ENCODE measurements around the gene GOSR1.
"Not testable (repeated sequence)": the region's sequence is repeated elsewhere in the genome, so short reads cannot be mapped to it uniquely, and the experiment has no call there.

The GOSR1 gene

DNA sequence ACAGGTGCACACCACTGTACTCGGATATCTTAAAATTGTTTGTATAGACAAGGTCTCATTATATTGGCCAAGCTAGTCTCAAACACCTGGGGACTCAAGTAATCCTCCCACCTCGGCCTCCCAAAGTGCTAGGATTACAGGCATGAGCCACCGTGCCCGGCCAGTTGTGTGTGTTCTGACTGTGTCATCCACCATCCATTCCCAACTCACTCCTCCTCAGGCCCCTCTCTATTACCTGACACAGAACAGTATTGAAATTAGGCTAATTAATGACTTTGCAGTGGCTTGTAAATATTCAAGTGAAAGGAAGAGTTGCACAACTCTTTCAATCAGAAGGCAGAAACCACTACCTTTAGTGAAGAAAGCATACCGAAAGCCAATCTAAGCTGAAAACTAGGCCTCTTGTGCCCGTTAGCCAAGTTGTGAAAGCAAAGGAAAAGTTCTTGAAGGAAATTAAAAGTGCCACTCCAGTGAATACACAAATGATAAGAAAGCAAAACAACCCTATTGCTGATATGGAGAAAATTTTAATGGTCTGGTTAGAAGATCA is 28.7 kb downstream of the GOSR1 start:
- DNase-seq (ENCODE audit: low read depth), result no peak

DNA sequence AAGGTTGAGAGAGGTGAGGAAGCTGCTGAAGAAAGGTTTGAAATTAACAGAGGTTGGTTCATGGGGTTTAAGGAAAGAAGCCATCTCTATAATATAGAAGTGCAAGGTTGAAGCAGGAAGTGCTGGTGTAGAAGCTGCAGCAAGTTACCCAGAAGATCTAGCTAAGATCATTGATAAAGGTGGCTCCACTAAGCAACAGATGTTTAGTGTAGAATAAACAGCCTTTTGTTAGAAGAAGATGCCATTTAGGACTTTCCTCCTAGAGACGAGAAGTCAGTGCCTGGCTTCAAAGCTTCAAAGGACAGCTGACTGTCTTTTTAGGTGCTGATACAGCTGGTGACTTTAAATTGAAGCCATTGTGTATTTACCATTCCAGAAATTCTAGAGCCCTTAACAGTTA is 29.3 kb downstream of the GOSR1 start:
- DNase-seq (ENCODE audit: low read depth), result no peak

DNA sequence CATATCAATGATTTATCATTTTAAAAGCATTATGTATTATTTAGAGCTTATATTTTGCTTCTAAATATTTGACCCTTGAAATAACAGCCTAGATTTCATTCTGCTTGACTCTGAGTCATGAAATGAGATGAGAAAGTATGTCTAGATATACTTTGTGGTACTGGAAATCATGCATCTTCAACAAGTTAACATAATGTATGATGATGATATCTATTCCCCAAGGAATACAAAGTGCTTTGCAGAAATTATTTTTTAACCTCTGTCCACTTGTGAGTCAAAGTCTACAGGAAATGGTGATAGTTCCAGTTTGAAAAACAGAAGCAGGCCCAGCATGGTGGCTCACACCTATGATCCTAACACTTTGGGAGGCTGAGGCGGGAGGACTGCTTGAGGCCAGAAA is 36.1 kb downstream of the GOSR1 start:
- DNase-seq (ENCODE audit: low read depth), result no peak

DNA sequence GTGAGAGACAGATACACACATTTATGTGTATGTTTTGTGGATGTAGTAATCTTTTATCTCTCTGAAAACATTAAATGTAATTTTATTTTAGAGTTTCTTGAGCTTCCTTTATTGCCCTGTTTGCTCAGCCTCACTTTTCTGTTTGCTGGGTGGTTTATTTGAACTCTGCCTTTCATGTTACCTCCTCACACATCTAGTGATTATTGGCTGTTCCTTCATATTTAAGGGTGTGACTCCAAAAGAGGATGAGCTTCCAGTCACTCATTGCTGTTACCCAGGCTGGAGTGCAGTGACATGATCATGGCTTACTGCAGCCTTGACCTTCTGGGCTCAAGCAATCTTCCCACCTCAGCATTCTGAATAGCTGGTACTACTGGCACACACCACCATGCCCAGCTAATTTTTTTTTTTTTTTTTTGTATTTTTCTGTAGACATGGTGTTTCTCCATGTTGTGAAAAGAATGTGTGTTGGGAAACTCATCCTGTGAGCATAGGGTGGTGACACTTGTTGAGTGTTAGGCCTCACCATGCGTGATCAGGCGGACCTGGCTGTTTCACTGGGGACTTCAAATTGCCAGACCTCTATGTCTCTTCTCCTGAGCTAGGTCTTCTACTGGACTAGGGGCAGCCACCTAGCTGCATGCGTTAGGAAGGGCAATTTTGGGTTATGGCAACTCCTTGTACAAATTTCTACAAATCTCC is 37.8 kb downstream of the GOSR1 start:
- no peak for DNase-seq (ENCODE audit: low read depth)

DNA sequence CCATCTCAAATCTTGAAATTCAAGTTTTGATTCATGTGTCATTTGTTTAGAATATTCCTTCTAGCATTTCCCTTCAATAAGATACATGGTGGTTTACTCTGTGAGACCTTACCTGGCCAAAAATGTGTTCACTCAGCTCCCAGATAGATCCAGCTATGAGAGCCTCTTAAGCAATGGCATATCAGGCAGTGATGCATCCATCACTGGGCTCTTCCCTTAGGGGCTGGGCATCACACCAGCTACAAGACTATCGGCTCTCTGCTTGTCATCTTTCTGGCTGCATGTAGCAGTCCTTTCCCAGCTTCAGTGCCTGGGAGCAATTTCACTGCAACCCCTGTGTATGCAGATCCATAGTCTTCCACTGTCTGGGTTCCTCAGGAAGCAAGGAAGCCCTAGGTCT is 40.6 kb downstream of the GOSR1 start:
- DNase-seq (ENCODE audit: low read depth), result no peak

DNA sequence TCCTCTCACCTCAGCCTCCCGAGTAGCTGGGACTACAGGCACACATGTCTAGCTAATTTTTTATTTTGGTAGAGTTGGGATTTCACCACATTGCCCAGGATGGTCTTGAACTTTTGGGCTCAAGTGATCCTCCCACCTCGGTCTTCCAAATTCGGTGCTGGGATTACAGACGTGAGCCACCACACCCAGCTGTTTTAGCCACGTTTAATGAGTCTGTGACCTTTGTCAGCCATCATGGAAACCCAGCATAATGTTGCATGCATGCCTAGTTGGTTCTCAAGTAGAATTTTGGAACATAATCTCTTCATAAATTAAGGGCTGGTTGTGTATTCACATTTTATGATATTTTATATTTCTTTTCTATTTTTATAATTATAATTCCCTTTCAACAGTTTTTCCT is 42.0 kb downstream of the GOSR1 start:
- DNase-seq (ENCODE audit: low read depth), result no peak

DNA sequence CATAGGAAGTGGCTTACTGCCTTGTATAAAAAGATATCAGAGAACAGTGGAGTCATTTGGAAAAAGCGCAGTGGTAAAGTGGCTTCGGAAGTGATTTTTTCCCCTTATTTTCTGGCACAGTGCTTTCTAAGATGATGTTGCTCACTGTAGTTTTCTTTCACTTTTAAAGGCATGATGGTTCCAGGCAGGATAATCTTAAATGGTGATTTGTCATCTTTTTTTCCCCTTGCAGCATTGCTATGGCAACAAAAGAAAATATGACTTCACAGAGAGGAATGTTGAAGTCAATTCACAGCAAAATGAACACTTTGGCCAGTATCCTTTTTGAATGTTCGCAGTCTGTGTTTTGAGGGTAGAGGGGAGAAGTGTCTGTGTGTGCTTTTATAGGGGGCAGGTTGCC is 42.5 kb downstream of the GOSR1 start:
- no peak for DNase-seq (ENCODE audit: low read depth)

DNA sequence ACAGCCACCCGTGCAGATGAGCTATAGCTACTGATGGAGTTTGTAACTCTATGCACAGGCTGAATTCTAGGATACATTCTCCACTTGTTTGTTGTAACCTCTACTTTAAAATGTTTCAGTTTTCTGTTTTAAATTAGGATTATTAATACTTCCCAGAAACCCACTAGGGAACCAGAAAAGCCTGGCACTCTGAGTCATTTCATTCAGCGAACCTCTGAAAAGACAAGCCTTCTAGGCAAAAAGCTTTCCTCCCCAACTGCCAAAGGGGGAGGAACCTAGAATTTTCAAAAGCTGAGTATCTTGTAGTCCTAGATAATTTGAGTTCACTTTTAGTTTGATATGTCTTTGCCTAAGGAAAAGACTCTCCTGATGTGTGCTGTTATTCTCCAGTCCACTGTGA is 43.2 kb downstream of the GOSR1 start:
- DNase-seq (ENCODE audit: low read depth), result no peak

DNA sequence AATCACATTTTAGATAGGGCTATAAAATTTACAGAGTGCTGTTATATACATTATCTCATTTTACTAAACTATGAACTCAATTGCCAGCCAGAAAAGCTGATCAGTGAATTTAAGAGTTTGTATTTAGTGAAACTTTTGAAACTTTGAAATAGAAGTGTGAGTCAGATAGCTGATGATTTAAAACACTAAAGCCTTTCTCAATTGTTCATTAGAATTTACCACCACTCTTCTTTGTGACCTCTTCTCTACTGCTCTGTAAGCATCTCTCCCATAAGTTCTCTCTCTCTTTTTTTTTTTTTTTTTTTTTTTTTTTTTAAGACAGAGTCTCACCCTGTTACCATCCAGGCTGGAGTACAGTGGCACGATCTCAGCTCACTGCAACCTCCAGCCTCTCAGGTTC is 43.7 kb downstream of the GOSR1 start:
- DNase-seq (ENCODE audit: low read depth), result no peak

DNA sequence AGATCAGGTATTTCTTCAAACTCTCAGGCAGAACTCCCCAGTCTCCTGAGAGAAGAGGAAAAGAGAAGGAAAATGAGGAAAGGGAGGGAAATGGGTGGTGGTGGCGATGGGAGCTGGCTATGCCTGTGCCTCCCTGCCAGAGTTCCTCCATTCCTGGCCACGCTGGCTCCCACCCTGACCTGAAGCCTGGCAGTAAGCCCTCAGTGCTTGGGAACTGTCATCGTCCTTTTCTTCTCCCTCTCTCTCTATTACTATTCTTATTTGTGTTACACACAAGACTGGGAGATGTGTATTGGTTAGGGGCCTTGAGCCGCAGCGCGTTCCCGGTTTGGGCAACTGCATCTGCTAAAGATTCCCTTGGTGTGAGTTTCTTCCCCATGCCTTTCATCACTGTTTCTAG is 44.6 kb downstream of the GOSR1 start:
- DNase-seq (ENCODE audit: low read depth), result no peak

DNA sequence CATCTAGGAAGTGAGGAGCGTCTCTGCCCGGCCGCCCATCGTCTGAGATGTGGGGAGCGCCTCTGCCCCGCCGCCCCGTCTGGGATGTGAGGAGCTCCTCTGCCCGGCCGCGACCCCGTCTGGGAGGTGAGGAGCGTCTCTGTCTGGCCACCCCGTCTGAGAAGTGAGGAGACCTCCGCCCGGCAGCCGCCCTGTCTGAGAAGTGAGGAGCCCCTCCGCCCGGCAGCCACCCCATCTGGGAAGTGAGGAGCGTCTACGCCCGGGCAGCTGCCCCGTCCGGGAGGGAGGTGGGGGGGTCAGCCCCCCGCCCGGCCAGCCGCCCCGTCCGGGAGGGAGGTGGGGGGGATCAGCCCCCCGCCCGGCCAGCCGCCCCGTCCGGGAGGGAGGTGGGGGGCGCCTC is 46.0 kb downstream of the GOSR1 start:
- not testable (repeated sequence) for DNase-seq (ENCODE audit: low read depth)

DNA sequence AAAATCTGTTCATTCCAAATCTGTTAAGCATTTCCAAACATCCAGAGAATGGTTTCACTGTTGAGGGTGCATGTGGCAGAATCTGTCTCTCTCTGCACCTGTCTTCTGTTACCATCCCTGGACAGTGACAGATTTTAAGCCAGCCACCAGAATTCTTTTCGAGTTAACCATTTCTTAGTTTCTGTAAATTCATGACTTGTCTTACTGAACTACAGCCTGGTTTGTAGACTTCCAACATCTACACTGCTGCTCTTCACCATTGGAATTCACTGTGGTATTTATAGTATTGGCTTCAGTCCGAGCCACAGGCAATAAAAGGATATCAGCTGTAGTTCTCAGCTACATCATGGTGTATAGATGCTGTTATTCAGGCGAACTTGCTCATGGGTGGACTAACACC is 47.6 kb downstream of the GOSR1 start:
- DNase-seq (ENCODE audit: low read depth), result no peak

DNA sequence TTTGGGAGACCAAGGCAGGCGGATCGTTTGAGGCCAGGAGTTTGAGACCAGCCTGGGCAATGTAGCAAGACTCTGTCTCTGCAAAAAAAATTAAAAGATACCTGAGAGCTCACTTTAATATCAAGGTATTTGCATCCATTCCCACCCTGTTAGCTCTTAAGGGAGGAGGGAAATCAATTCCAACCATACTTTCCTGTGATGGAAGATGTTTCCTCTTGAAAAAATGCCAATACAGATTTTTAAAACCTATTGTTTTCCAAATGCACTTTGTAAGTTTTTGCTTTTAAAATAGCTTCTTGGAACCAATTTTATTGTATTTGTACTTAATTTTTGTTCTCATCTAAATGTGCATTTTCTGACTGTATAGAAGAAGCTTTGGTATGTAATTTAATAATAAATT is 49.2 kb downstream of the GOSR1 start:
- no peak for DNase-seq (ENCODE audit: low read depth)

DNA sequence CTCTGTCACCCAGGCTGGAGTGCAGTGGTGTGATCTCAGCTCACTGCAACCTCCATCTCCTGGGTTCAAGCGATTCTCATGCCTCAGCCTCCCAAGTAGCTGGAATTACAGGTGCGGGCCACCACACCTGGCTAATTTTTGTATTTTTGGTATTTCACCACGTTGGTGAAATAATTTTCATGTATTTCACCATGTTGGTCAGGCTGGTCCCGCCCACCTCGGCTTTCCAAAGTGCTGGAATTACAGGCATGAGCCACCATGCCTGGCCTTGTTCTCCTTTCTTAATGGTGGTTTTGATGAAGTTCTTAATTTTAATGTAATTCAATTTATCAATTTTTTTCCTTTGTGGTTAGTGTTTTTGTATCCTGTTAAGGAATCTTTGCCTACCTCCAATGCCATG is 51.5 kb downstream of the GOSR1 start:
- not testable (repeated sequence) for DNase-seq (ENCODE audit: low read depth)

DNA sequence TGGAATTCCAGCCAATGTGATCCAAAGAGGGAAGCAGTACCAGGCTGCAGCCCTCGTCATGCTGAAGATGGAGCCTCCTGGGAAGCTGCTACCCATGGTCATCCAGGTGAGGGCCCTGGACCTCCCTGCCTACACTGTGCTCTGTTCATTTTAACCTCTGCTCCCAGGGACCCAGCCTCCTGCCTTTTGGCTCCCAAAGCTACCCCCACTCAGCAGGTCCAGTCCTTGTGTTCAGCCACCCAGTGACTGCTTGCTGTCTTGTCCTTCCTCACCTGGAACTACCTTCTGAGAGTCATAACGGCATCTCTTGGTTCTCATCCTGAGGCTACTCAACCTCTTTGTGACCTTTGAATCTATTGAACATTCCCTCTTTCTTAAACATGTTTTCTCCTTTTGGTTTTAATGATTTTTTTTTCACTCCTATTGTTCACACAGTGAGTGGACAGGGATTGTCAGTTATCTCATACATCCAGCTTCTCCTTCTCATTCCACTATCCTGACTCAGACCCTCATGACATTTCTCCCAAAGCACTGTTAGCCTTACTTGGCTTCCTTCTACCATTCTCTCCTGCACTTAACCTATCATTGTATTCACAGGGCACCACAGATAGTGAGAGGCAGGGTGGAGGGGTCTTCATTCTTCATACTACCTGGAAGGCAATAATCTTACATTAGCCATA is 53.3 kb downstream of the GOSR1 start:
- DNase-seq (ENCODE audit: low read depth), result no peak

DNA sequence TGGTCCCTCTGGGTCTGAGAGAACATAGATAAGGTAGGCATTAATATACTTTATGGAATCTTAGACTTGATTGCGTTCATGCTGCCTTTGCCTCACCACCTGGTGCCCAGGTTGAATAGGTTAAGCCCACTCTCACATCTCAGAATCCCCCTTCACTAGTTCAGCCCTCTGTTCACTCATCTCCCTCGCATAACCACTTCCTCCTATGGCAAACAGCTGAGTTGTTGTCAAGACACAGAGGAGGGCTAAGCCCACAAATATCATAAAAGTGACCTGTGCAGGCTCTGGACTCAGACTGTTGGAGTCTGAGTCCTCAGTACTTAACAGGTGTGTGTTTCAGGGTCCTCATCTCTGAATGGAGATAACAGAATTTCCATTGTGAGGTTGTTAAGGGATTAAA is 55.7 kb downstream of the GOSR1 start:
- no peak for DNase-seq (ENCODE audit: low read depth)

DNA sequence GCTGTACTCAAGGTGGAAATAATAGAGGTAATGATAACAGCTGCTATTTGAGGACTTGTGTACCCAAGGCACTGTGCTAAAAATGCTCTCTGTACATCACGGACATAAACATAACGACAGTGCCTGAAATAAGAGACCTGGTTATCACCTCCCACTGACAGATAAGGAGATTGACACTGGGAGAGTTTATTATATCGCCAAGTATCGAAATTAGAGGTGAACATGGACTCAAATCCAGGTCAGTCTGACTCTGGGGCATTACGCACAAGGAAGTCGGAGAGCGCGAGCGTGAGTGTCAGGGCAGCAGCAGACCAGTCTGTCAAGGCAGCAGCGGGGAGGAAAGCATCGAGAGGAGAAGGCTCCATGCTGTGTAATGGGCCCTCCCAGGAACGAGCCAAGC is 57.1 kb downstream of the GOSR1 start:
- DNase-seq (ENCODE audit: low read depth), result no peak

DNA sequence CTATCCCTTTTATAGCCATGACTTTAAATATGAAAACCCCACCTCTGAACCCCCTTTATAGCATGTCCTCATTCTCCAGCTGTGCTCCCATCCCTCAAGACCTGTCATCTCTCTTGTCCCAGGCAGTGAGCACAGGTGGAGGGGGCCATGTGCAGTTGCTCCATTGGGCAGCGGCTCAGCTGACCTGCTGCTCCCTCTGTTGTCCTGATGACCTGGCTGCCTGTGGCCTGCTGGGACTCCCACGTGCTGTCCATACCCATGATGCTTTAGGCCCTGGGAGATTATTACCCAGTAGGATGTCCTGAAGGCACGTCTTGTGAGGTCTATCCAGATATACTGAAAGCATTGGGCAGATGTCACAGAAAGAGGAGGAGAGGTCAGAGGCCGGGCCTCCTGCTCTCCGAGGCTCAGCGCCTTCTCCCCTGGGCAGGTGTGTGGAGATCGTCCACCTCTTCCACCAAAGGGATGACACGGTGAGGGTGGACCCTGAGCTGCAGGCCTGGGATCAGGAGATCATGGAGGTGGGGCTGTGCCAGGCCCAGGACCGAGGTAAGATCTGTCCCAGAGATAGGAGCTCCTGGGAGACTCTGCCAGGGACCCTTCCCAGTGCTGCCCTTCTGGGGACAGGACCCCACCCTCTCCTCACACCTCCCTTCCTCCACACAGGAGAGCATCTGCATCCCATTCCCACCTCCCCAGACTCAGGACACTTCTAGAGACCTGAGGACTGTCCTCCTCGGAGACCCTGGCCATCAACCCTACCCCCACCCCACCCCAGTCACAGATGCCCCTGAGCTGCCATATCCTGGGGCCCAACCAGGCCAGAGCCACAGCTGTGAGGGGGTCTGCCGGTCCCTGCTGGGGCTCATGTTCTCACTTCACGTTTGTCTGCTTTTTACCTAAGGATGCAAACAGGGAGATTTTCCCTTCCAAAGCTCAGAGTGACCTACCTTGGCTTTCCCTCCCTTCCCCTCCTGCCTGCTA is 58.0 kb downstream of the GOSR1 start:
- DNase-seq (ENCODE audit: low read depth), result no peak

DNA sequence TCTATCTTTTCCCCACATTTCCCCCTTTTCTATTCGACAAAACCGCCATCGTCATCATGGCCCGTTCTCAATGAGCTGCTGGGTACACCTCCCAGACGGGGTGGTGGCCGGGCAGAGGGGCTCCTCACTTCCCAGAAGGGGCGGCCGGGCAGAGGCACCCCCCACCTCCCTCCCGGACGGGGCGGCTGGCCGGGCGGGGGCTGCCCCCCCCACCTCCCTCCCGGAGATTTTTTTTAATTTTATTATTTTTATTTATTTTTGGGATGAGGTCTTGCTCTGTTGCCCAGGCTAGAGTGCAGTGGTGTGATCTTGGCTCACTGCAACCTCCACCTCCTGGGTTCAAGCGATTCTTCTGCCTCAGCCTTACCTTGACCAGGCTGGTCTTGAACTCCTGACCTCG is 59.6 kb downstream of the GOSR1 start:
- DNase-seq (ENCODE audit: low read depth), result not testable (repeated sequence)

DNA sequence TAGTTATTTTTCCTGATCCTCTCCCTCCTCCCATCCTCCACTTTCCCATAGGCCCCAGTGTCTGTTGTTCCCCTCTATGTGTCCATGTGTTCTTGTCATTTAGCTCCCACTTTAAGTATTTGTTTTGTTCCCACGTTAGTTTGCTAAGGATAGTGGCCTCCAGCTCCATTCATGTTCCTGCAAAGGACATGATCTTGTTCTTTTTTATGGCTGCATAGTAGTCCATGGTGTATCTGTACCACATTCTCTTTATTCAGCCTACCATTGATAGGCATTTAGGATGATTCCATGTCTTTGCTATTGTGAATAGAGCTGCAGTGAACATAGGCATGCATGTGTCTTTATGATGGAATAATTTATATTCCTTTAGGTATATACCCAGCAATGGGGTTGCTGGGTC is 60.5 kb downstream of the GOSR1 start:
- not testable (repeated sequence) for DNase-seq (ENCODE audit: low read depth)

DNA sequence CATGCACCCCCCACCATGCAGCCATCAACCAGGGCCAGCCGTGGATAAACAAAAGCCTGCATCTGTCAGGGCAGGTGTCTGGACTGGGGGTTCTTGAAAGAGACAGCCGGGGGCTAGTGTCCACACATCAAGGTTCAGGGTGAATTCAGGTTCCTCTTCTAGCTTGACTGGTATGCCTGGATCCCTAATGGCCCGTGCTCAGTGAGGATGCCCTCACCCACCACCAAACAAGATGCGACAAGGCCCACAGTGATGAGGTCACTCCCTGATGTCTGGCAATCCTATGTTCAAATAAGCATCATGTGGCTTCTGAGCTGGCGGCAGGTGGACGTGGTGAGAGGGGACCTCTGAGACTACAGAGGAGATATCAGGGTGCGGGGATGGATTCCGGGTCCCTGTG is 64.6 kb downstream of the GOSR1 start:
- DNase-seq (ENCODE audit: low read depth), result no peak

DNA sequence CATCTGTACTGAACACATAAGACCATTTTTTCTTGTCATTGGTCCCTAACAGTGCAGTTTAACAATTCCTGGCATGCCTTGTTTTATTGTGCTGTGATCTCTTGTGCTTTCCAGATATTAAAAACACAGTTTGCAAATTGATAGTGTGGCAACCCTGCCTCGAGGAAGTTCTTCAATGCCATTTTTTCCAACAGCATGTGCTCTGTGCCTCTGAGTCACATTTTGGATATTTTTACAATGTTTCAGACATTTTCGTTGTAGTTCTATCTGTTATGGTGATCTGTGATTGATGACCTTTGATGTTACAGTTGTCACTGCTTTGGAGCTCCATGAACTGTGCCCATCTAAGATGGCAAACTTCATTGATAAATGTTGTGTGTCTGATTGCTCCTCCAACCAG is 66.2 kb downstream of the GOSR1 start:
- no peak for DNase-seq (ENCODE audit: low read depth)

DNA sequence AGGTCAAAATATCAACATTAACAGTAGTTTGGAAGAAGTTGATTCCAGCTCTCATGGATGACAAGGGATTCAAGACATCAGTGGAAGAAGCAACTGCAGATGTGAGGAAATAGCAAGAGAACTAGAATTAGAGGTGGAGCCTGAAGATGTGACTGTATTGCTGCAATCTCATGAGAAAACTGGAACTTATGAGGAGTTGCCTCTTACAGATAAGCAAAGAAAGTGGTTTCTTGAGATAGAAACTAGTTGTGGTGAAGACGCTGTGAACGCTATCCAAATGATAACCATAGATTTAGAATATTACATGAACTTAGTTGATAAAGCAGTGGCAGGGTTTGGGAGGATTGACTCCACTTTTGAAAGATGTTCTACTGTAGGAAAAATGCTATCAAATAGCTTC is 67.8 kb downstream of the GOSR1 start:
- DNase-seq (ENCODE audit: low read depth), result no peak
